SK-N-SH (cell line): Measurements from ENCODE around the gene GNS.

Source experiments
- CTCF ChIP-seq: fragments of 200-600 bp; sonication (generic); IDR thresholded peaks from 2 replicates; pipeline ENCODE4 v1.6.1; 2017; ENCODE audit warnings: antibody characterized with exemption, mild to moderate bottlenecking, moderate library complexity
- FOXJ3 ChIP-seq: sonication (generic); formaldehyde crosslinking; IDR thresholded peaks from 2 replicates; pipeline ENCODE4 v1.5.1; 2020; ENCODE audit warnings: mild to moderate bottlenecking, missing genetic modification reagents
- GATA2 ChIP-seq: sonication (generic); formaldehyde crosslinking; IDR thresholded peaks from 2 replicates; pipeline ENCODE4 v1.5.0; 2020; ENCODE audit warnings: mild to moderate bottlenecking, missing genetic modification reagents
- JUND ChIP-seq: IDR thresholded peaks from 2 replicates; pipeline ENCODE4 v1.4.0; 2012
- MAX ChIP-seq: IDR thresholded peaks from 2 replicates; pipeline ENCODE4 v1.4.0; 2012; ENCODE audit warnings: low read depth
- MEF2A ChIP-seq: IDR thresholded peaks from 2 replicates; pipeline ENCODE4 v1.4.0; 2012; ENCODE audit warnings: low read depth, borderline replicate concordance
- MXI1 ChIP-seq: IDR thresholded peaks from 2 replicates; pipeline ENCODE4 v1.6.1; 2012; ENCODE audit warnings: mild to moderate bottlenecking, low read depth, low read length, improper control_type of control experiment
- POLR2AphosphoS5 ChIP-seq: IDR thresholded peaks from 2 replicates; pipeline ENCODE4 v1.6.1; 2012; ENCODE audit warnings: low read depth, low read length
- RAD21 ChIP-seq: IDR thresholded peaks from 2 replicates; pipeline ENCODE4 v1.6.1; 2012; ENCODE audit warnings: mild to moderate bottlenecking, low read length
- REST ChIP-seq: IDR thresholded peaks from 2 replicates; pipeline ENCODE4 v1.6.1; 2012; ENCODE audit warnings: mild to moderate bottlenecking, low read depth, low read length, moderate library complexity
- SMC3 ChIP-seq: IDR thresholded peaks from 2 replicates; pipeline ENCODE4 v1.6.1; 2012; ENCODE audit warnings: low read depth, low read length, improper control_type of control experiment
- TEAD4 ChIP-seq: IDR thresholded peaks from 2 replicates; pipeline ENCODE4 v1.4.0; 2012; ENCODE audit warnings: mild to moderate bottlenecking, borderline replicate concordance; ENCODE audit not compliant: insufficient read depth

- no peak for TF ChIP-seq REST
- TF ChIP-seq TEAD4: no peak
- TF ChIP-seq SMC3: no peak
- no peak for TF ChIP-seq CTCF
- no peak for TF ChIP-seq MXI1
- no peak for TF ChIP-seq POLR2AphosphoS5
- no peak for TF ChIP-seq GATA2
- TF ChIP-seq MEF2A: no peak
- no peak for TF ChIP-seq MAX
- TF ChIP-seq JUND: no peak
- TF ChIP-seq FOXJ3 (CRISPR knock-in tag): no peak
- no peak for TF ChIP-seq RAD21
Observed at GRCh38 chr12:64691795-64692583, 67.2 kb downstream of the GNS start.
